ENCODE data around the gene OR4A15.

OR4A15 gene

DNA sequence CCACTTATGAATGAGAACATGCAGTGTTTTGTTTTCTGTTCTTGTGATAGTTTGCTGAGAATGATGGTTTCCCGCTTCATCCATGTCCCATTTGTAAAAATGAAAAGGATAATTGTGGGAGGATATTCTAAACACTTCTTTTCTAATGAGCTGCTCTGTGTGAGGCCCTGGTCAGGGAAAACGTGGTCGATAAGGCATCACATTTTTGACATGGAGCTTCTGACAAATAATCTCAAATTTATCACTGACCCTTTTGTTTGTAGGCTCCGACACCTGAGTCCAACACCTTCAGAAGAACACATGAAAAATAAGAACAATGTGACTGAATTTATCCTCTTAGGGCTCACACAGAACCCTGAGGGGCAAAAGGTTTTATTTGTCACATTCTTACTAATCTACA lies at the start of gene OR4A15:
Gene OR4A15, plus strand, starts transcription at position 301 of the 400 bp plus-strand sequence. Its CDS starts 0 bp downstream, at position 301.
- Mint-ChIP-seq H3K4me3 (no peak within 1 kb of the TSS), H3K4me1 (ENCODE audit: low read depth) (no peaks in the 10 kb centered on the region), H3K9me3 (ENCODE audit: low read depth) (peaks cover 19% of the 10 kb centered on the region), H3K27me3 (no peaks in the 10 kb centered on the region), H3K36me3 (no peaks in the 10 kb centered on the region), H3K27ac (no peak within 1 kb of the TSS)

DNA sequence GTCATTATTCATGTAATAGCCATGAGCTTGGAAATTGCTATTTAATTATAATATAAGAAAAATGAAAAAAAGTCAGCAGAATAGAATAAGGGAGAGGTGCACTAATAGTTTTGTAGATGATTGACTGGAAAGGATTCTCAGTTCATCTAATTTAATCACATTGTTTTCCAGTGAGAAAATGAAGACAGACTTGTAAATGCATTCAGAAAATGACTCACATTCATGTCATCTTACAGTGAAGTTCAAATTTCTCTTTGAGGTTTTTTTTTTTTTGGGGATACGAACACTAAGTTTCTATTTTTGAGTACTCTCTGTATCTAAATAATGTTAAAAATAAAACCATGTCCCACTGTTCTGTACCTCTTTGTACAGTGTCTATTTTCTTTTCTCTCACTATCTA lies 43.3 kb upstream of the OR4A15 start:
- peaks cover 5% of the 10 kb centered on the region for H3K9me3 Mint-ChIP-seq (ENCODE audit: low read depth)
- H3K36me3 Mint-ChIP-seq = no peaks in the 10 kb centered on the region
- no peaks in the 10 kb centered on the region for H3K27me3 Mint-ChIP-seq
- no peak overlapping the region for H3K27ac Mint-ChIP-seq
- no peaks in the 10 kb centered on the region for H3K4me1 Mint-ChIP-seq (ENCODE audit: low read depth)
- no peak overlapping the region for H3K4me3 Mint-ChIP-seq

DNA sequence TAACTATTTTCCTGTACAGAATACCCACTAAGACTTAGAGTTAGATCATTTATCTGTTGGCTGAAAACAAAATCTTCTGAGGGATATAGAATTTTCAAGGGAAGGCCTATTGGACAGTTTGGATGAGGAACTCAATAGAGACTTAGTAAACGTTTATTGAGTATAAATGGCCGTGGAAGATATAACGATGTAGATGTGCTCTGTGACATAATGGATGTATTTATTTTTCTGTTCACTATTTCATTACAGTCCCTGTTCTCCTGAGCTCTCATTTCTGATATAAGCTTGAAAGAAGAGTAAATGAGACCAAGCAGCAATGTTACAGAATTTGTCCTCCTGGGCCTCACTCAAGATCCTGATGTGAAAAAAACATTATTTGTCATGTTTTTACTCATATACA lies 24.9 kb upstream of the OR4A15 start, which contains the start of gene OR4A16:
Gene OR4A16, plus strand, starts transcription at position 301 of the 400 bp plus-strand sequence. Its CDS starts 0 bp downstream, at position 301.
- Mint-ChIP-seq H3K9me3 (ENCODE audit: low read depth) (no peaks in the 10 kb centered on the region), H3K36me3 (no peaks in the 10 kb centered on the region), H3K27ac (no peak within 1 kb of the TSS), H3K27me3 (no peaks in the 10 kb centered on the region), H3K4me1 (ENCODE audit: low read depth) (no peaks in the 10 kb centered on the region), H3K4me3 (no peak within 1 kb of the TSS)

DNA sequence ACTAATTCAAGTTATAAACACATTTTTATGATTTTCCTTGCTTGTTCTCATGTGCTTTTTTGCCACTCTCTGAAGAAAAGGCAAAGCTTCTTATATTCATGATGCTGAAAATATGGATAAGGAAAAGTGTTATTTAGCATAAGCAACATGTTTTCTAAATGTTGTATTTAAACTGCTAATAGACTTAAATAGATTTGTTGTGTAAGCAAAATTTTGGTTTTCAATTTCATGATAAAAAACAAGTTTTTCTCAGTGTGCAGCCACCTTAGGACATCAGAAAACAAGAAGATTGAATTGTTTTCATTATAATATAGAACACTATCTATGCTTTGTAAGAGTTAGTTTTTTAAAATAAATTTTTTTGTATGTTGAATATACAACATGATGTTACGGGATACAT lies 22.5 kb upstream of the OR4A15 start:
- Mint-ChIP-seq H3K27ac (no peak overlapping the region), H3K27me3 (no peaks in the 10 kb centered on the region), H3K4me3 (no peak overlapping the region), H3K9me3 (ENCODE audit: low read depth) (peaks cover 5% of the 10 kb centered on the region), H3K4me1 (ENCODE audit: low read depth) (no peaks in the 10 kb centered on the region), H3K36me3 (no peaks in the 10 kb centered on the region)

DNA sequence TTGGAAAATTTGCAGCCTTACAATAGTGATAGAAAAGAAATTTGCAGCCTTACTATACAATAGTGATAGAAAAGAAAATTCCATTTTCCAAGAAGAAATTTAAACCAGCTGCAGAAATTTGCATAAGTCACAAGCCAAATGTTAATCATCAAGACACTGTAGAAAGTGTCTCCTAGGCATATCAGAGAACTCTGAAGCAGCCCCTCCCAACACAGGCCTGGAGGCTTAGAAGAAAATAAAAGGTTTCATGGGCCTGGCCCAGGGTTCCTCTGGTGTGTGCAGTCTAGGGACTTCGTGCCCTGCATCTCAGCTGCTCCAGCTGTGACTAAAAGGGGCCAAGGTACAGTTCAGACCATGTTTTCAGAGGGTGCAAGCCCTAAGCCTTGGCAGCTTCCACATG lies 18.7 kb upstream of the OR4A15 start:
- no peaks in the 10 kb centered on the region for H3K36me3 Mint-ChIP-seq
- no peak overlapping the region for H3K27ac Mint-ChIP-seq
- no peaks in the 10 kb centered on the region for H3K27me3 Mint-ChIP-seq
- peaks cover 5% of the 10 kb centered on the region for H3K9me3 Mint-ChIP-seq (ENCODE audit: low read depth)
- H3K4me1 Mint-ChIP-seq (ENCODE audit: low read depth) = no peaks in the 10 kb centered on the region
- H3K4me3 Mint-ChIP-seq = no peak overlapping the region

DNA sequence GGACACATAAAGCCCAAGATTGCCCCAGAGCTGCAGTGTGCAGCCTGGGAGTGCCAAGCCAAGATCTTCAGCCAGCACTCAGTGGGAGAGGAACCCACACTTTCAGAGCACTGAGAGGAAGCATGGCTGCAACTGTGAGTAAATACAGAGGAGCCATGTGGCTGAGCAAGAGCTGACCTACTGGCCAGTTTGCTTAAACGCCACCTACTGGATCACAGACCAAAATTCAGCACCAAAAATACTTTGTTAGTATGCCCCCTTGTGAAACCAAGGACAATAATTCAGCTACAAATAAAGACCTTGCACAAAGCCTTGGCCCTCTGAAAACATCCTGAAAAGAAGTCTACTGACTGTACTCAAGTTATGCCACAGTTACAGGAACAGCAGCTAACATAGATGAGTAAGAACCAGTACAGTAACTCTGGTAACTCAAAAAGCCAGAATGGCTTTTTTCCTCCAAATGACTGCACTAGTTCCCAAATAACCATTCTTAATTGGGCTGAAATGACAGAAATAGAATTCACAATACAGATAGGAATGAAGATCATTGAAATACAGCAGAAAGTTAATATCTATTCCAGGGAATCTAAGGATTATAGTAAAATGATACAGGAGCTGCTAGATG lies 10.1 kb upstream of the OR4A15 start:
- Mint-ChIP-seq H3K4me1 (ENCODE audit: low read depth) (no peaks in the 10 kb centered on the region), H3K27ac (no peak overlapping the region), H3K4me3 (no peak overlapping the region), H3K9me3 (ENCODE audit: low read depth) (peaks cover 31% of the 10 kb centered on the region), H3K27me3 (no peaks in the 10 kb centered on the region), H3K36me3 (no peaks in the 10 kb centered on the region)

DNA sequence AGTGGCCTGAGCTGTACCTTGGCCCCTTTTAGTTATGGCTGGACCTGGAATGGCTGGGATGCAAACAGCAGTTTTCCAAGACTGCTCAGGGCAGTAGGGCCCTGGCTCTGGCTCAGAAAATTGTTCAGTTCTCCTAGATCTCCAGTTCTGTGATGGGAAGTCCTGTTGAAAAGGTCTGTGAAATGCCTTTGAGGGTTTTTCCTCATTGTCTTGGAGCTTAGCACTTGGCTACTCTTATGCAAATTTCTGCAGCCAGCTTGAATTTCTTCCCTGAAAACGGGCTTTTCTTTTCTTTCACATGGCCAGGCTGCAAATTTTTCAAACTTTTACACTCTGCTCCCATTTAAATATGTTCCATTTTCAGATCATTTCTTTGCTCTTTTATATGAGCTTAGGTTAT lies 33.2 kb downstream of the OR4A15 start:
- H3K27ac Mint-ChIP-seq = no peak overlapping the region
- H3K4me3 Mint-ChIP-seq = no peak overlapping the region
- H3K36me3 Mint-ChIP-seq = no peaks in the 10 kb centered on the region
- peaks cover 16% of the 10 kb centered on the region for H3K9me3 Mint-ChIP-seq (ENCODE audit: low read depth)
- H3K27me3 Mint-ChIP-seq = no peaks in the 10 kb centered on the region
- no peaks in the 10 kb centered on the region for H3K4me1 Mint-ChIP-seq (ENCODE audit: low read depth)

Measured in activated naive CD8-positive, alpha-beta T cell (primary cell).